Head of caudate nucleus (tissue), 42 donors: Measurements from ENCODE around the gene PTPRE.

ENCODE experiments used
- DNase-seq, 42 donors: peaks; one replicate each; pipeline versions ENCODE4 v3.0.0 to v3.0.0-alpha.2; 2020 to 2021; ENCODE audit warnings: mixed read lengths in 7 of 42
- intact Hi-C: fragments of 100-400 bp; cut with DNase I; formaldehyde crosslinking; loops from one replicate; pipeline ENCODE4 v1.15.0; 2022

PTPRE gene

GRCh38 chr10:128068398-128069285 lies 161.7 kb downstream of the PTPRE start:
- peak in 9 of 42 donors; percentile 7 to 34 (median 15) for DNase-seq
- intact Hi-C loops: loop anchor here (2.0 kb wide), 2 partner anchors 34 to 164 kb away; no protein-coding TSS in a partner anchor

- DNase-seq: peak; percentile 40 to 91 (median 80)
- intact Hi-C loops: loop anchor here (2.0 to 10.0 kb wide), 3 partner anchors 35 to 165 kb away; no protein-coding TSS in a partner anchor
These were observed 162.6 kb downstream of the PTPRE start for GRCh38 chr10:128069351-128070051.

GRCh38 chr10:128070161-128070560 lies 163.3 kb downstream of the PTPRE start:
- peak in 4 of 42 donors; percentile 12 to 31 (median 22) for DNase-seq
- intact Hi-C loops: loop anchor here (10.0 kb wide), 1 partner anchor 75 kb away; no protein-coding TSS in a partner anchor

GRCh38 chr10:128070721-128071416 lies 164.0 kb downstream of the PTPRE start:
- DNase-seq: peak in 7 of 42 donors; percentile 7 to 34 (median 19)

GRCh38 chr10:128071417-128071782 lies 164.5 kb downstream of the PTPRE start:
- peak in 6 of 42 donors; percentile 3 to 35 (median 18) for DNase-seq
- intact Hi-C loops: loop anchor here (10.0 kb wide), 1 partner anchor 73 kb away; no protein-coding TSS in a partner anchor

More at GRCh38 chr10:128070721-128071416, 164.0 kb downstream of the PTPRE start:
- intact Hi-C loops: loop anchor here (10.0 kb wide), 1 partner anchor 74 kb away; no protein-coding TSS in a partner anchor

GRCh38 chr10:128072046-128072445 lies 165.1 kb downstream of the PTPRE start:
- intact Hi-C loops: loop anchor here (10.0 kb wide), 1 partner anchor 73 kb away; no protein-coding TSS in a partner anchor
- peak in 1 of 42 donors; percentile 9 for DNase-seq

- peak in 6 of 42 donors; percentile 8 to 32 (median 15) for DNase-seq
- intact Hi-C loops: loop anchor here (10.0 kb wide), 1 partner anchor 72 kb away; no protein-coding TSS in a partner anchor
These were observed 166.2 kb downstream of the PTPRE start for GRCh38 chr10:128072941-128073645.

GRCh38 chr10:128073890-128074289 lies 167.0 kb downstream of the PTPRE start:
- no peak for DNase-seq
- intact Hi-C loops: loop anchor here (10.0 kb wide), 1 partner anchor 71 kb away; no protein-coding TSS in a partner anchor

GRCh38 chr10:128074589-128074988 lies 167.7 kb downstream of the PTPRE start:
- peak in 1 of 42 donors; percentile 1 for DNase-seq
- intact Hi-C loops: loop anchor here (10.0 kb wide), 1 partner anchor 70 kb away; no protein-coding TSS in a partner anchor

GRCh38 chr10:128077155-128077875 lies 170.4 kb downstream of the PTPRE start:
- intact Hi-C loops: loop anchor here (10.0 kb wide), 1 partner anchor 67 kb away; no protein-coding TSS in a partner anchor
- DNase-seq: peak in 3 of 42 donors; percentile 17 to 21 (median 19)

- DNase-seq: peak in 39 of 42 donors; percentile 32 to 76 (median 58)
- intact Hi-C loops: loop anchor here (10.0 kb wide), 1 partner anchor 66 kb away; no protein-coding TSS in a partner anchor
These were observed 171.4 kb downstream of the PTPRE start for GRCh38 chr10:128078136-128078969.

- intact Hi-C loops: no loop called here
- peak in 1 of 42 donors; percentile 0 for DNase-seq
These were observed 173.3 kb downstream of the PTPRE start for GRCh38 chr10:128080231-128080630.

- peak in 2 of 42 donors; percentile 5 to 29 for DNase-seq
- intact Hi-C loops: no loop called here
These were observed 173.7 kb downstream of the PTPRE start for GRCh38 chr10:128080641-128081040.

GRCh38 chr10:128081222-128081621 lies 174.3 kb downstream of the PTPRE start:
- peak in 1 of 42 donors; percentile 1 for DNase-seq
- intact Hi-C loops: no loop called here

GRCh38 chr10:128081720-128082119 lies 174.8 kb downstream of the PTPRE start:
- intact Hi-C loops: no loop called here

GRCh38 chr10:128083191-128083895 lies 176.4 kb downstream of the PTPRE start:
- intact Hi-C loops: no loop called here
- peak in 1 of 42 donors; percentile 29 for DNase-seq

More at GRCh38 chr10:128081720-128082119, 174.8 kb downstream of the PTPRE start:
- DNase-seq: peak in 2 of 42 donors; percentile 5
